SK-N-SH (cell line): ENCODE results near the gene SLBP. TPM values are rescaled to one million over a fixed set of nuclear protein-coding genes. Genes with fewer than 3 reads are reported as not detected.

ENCODE experiments used
- CTCF ChIA-PET: fragments of 300-600, 350-600 bp; formaldehyde crosslinking; extraction: SDS; loops from one replicate; lab custom pipeline; 2021; lab: Yijun Ruan, JAX
- POLR2A ChIA-PET: fragments of 350-600 bp; sonication (Branson Sonifier 250); formaldehyde crosslinking; extraction: SDS; loops from one replicate; lab custom pipeline; 2020; ENCODE audit warnings: antibody characterized with exemption, inconsistent platforms; lab: Yijun Ruan, JAX
- DNase-seq: peaks from one replicate; pipeline ENCODE4 v3.0.0; 2012
- H2AFZ ChIP-seq: fragments of 200-600 bp; sonication (generic); 2 replicates; pipeline ENCODE4 v1.8.1; 2016; ENCODE audit warnings: antibody characterized with exemption, mild to moderate bottlenecking, low read depth
- H3F3A ChIP-seq: fragments of 200-600 bp; sonication (generic); replicated peaks from 2 replicates; pipeline ENCODE3; 2016; ENCODE audit warnings: antibody characterized with exemption, mild to moderate bottlenecking; ENCODE audit not compliant: insufficient read depth
- H3K27ac ChIP-seq, 2 experiments: fragments of 200-500 bp in 1 of 2; fragments of 200-600 bp in 1 of 2; sonication (Bioruptor generic) in 1 of 2; sonication (generic), shearing (Covaris generic) in 1 of 2; 2 replicates each; pipeline versions ENCODE4 v1.5.1 to v1.6.1; 2014 to 2016; ENCODE audit warnings: low read depth in 2 of 2, inconsistent platforms in 1 of 2, low read length in 1 of 2, mild to moderate bottlenecking in 1 of 2, mixed read lengths in 1 of 2
- H3K27me3 ChIP-seq: fragments of 200-600 bp; sonication (generic), shearing (Covaris generic); 2 replicates; pipeline ENCODE4 v1.6.1; 2016; ENCODE audit warnings: mixed run types; ENCODE audit not compliant: insufficient read depth
- H3K36me3 ChIP-seq, 2 experiments: fragments of 200-500 bp in 1 of 2; fragments of 200-600 bp in 1 of 2; sonication (Bioruptor generic) in 1 of 2; sonication (generic) in 1 of 2; replicated peaks in 1 of 2; 2 replicates each; pipeline versions ENCODE3 to v1.5.1; 2014 to 2016; ENCODE audit warnings: low read length in 1 of 2, mild to moderate bottlenecking in 1 of 2; ENCODE audit not compliant: insufficient read depth in 2 of 2, control insufficient read depth in 1 of 2
- H3K4me1 ChIP-seq, 2 experiments: fragments of 200-500 bp in 1 of 2; fragments of 200-600 bp in 1 of 2; sonication (Bioruptor generic) in 1 of 2; sonication (generic), shearing (Covaris generic) in 1 of 2; 2 replicates each; pipeline versions ENCODE4 v1.5.1 to v1.6.1; 2014 to 2016; ENCODE audit warnings: low read depth in 1 of 2, low read length in 1 of 2, mixed run types in 1 of 2; ENCODE audit not compliant: insufficient read depth in 2 of 2, control insufficient read depth in 1 of 2
- H3K4me2 ChIP-seq: fragments of 200-600 bp; sonication (generic), shearing (Covaris generic); 2 replicates; pipeline ENCODE4 v1.6.1; 2017; ENCODE audit warnings: mixed run types
- H3K4me3 ChIP-seq, 2 experiments: fragments of 200-500 bp in 1 of 2; fragments of 200-600 bp in 1 of 2; sonication (Bioruptor generic) in 1 of 2; sonication (generic), shearing (Covaris generic) in 1 of 2; 2 replicates each; pipeline versions ENCODE4 v1.5.1 to v1.8.1; 2014 to 2016; ENCODE audit warnings: low read depth in 2 of 2, inconsistent platforms in 1 of 2, low read length in 1 of 2, mild to moderate bottlenecking in 1 of 2, mixed read lengths in 1 of 2, moderate library complexity in 1 of 2
- H3K79me2 ChIP-seq: fragments of 200-600 bp; sonication (generic); 2 replicates; pipeline ENCODE4 v1.8.1; 2017; ENCODE audit warnings: mild to moderate bottlenecking; ENCODE audit not compliant: insufficient read depth
- H3K9ac ChIP-seq: fragments of 200-600 bp; sonication (generic); 2 replicates; pipeline ENCODE4 v1.6.1; 2017; ENCODE audit warnings: mixed run types
- H3K9me2 ChIP-seq: fragments of 200-600 bp; sonication (generic); 2 replicates; pipeline ENCODE4 v1.6.1; 2017; ENCODE audit warnings: mixed run types
- H3K9me3 ChIP-seq: fragments of 200-600 bp; sonication (generic); 2 replicates; pipeline ENCODE4 v1.6.1; 2017; ENCODE audit warnings: mixed run types, mild to moderate bottlenecking, moderate library complexity
- H4K20me1 ChIP-seq: fragments of 200-600 bp; sonication (generic); 2 replicates; pipeline ENCODE4 v1.6.1; 2017; ENCODE audit warnings: mild to moderate bottlenecking, mixed run types; ENCODE audit not compliant: insufficient read depth
- CHD2 ChIP-seq: fragments of 150-350 bp; IDR thresholded peaks from 2 replicates; pipeline ENCODE4 v1.6.1; 2018; ENCODE audit warnings: low read length; ENCODE audit not compliant: partially characterized antibody
- EP300 ChIP-seq, 2 experiments: IDR thresholded peaks; 2 replicates each; pipeline versions ENCODE4 v1.4.0 to v1.6.1; 2012; ENCODE audit warnings: borderline replicate concordance in 1 of 2, low read depth in 1 of 2, low read length in 1 of 2
- FOSL2 ChIP-seq: IDR thresholded peaks from 2 replicates; pipeline ENCODE4 v1.4.0; 2012; ENCODE audit warnings: low read depth, mild to moderate bottlenecking, moderate library complexity, borderline replicate concordance
- FOXJ3 ChIP-seq: sonication (generic); formaldehyde crosslinking; IDR thresholded peaks from 2 replicates; pipeline ENCODE4 v1.5.1; 2020; ENCODE audit warnings: mild to moderate bottlenecking, missing genetic modification reagents
- GABPA ChIP-seq: IDR thresholded peaks from 2 replicates; pipeline ENCODE4 v1.4.0; 2012; ENCODE audit warnings: low read depth, mild to moderate bottlenecking
- JUND ChIP-seq: IDR thresholded peaks from 2 replicates; pipeline ENCODE4 v1.4.0; 2012
- MXI1 ChIP-seq: IDR thresholded peaks from 2 replicates; pipeline ENCODE4 v1.6.1; 2012; ENCODE audit warnings: mild to moderate bottlenecking, low read depth, low read length, improper control_type of control experiment
- NRF1 ChIP-seq: IDR thresholded peaks from 2 replicates; pipeline ENCODE4 v1.6.1; 2012; ENCODE audit warnings: low read depth, mild to moderate bottlenecking, low read length
- POLR2AphosphoS5 ChIP-seq: IDR thresholded peaks from 2 replicates; pipeline ENCODE4 v1.6.1; 2012; ENCODE audit warnings: low read depth, low read length
- SIN3A ChIP-seq: IDR thresholded peaks from 2 replicates; pipeline ENCODE4 v1.6.1; 2012; ENCODE audit warnings: low read depth, mild to moderate bottlenecking, low read length, moderate library complexity, borderline replicate concordance
- ZBTB33 ChIP-seq: IDR thresholded peaks from 2 replicates; pipeline ENCODE4 v1.4.0; 2012; ENCODE audit warnings: low read depth, borderline replicate concordance
- WGBS: methylation state at CpG from one replicate; pipeline ENCODE4 v1.1.6; 2017; ENCODE audit warnings: low lambda C conversion rate; 5-methylcytosine and 5-hydroxymethylcytosine counted together
- polyA plus RNA-seq, 3 experiments: library from polyadenylated mRNA; depleted of rRNA; stranded (reverse); fragments of >200 nt; gene quantifications; 2 replicates each; pipeline ENCODE4 v1.2.3, GENCODE V29; 2012
- TF ChIP-seq, protein P1 (sequence below): IDR thresholded peaks from 2 replicates; pipeline ENCODE4 v1.4.0; 2012; ENCODE audit warnings: low read depth
- TF ChIP-seq, protein P2 (sequence below): fragments of 150-350 bp; IDR thresholded peaks from 2 replicates; pipeline ENCODE4 v1.6.1; 2016; ENCODE audit warnings: mild to moderate bottlenecking, low read depth, low read length
- TF ChIP-seq, protein P3 (sequence below): fragments of 200-600 bp; sonication (generic); IDR thresholded peaks from 2 replicates; pipeline ENCODE4 v1.6.1; 2017; ENCODE audit warnings: antibody characterized with exemption, mild to moderate bottlenecking, moderate library complexity

The SLBP gene
- polyA plus RNA-seq, 1 of the 3 experiments (the other 2 are of a cell fraction) = 51.5 TPM

- POLR2A ChIA-PET = no interaction called here
- CTCF ChIA-PET = interaction anchor here (0.6 to 12.0 kb wide), 7 partner anchors 30 to 290 kb away, joined by 3 to 88 read pairs (median 4); partner anchors contain the start of gene TMEM129
Observed at GRCh38 chr4:1751919-1752283, 39.8 kb upstream of the SLBP start.

More at GRCh38 chr4:1751919-1752283, 39.8 kb upstream of the SLBP start:
- Histone ChIP-seq H3K4me1 (peaks cover 0 to 35% of the 10 kb centered on the region in 2 experiments; a peak in 1 of 4 replicates), H2AFZ (no peak overlapping the region), H3K27me3 (no peaks in the 10 kb centered on the region), H3K4me3 (no peak overlapping the region), H4K20me1 (no peaks in the 10 kb centered on the region), H3K27ac (no peak overlapping the region), H3K9me3 (no peaks in the 10 kb centered on the region), H3K4me2 (no peak overlapping the region), H3K79me2 (no peaks in the 10 kb centered on the region), H3K9me2 (no peaks in the 10 kb centered on the region), H3F3A (no peaks in the 10 kb centered on the region), H3K36me3 (no peaks in the 10 kb centered on the region), H3K9ac (no peak overlapping the region)
- DNase-seq = no peak
- 70% methylated on average over 2 of the region's 8 CpGs for WGBS
- TF ChIP-seq FOXJ3 (CRISPR knock-in tag) = no peak
- TF ChIP-seq CHD2 = no peak
- TF ChIP-seq GABPA = no peak
- TF ChIP-seq, protein P1, sequence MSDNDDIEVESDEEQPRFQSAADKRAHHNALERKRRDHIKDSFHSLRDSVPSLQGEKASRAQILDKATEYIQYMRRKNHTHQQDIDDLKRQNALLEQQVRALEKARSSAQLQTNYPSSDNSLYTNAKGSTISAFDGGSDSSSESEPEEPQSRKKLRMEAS = no peak
- TF ChIP-seq, protein P2, sequence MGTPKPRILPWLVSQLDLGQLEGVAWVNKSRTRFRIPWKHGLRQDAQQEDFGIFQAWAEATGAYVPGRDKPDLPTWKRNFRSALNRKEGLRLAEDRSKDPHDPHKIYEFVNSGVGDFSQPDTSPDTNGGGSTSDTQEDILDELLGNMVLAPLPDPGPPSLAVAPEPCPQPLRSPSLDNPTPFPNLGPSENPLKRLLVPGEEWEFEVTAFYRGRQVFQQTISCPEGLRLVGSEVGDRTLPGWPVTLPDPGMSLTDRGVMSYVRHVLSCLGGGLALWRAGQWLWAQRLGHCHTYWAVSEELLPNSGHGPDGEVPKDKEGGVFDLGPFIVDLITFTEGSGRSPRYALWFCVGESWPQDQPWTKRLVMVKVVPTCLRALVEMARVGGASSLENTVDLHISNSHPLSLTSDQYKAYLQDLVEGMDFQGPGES = no peak
- no peak for TF ChIP-seq ZBTB33
- no peak for TF ChIP-seq POLR2AphosphoS5
- no peak for TF ChIP-seq MXI1
- no peak for TF ChIP-seq NRF1
- TF ChIP-seq, protein P3, sequence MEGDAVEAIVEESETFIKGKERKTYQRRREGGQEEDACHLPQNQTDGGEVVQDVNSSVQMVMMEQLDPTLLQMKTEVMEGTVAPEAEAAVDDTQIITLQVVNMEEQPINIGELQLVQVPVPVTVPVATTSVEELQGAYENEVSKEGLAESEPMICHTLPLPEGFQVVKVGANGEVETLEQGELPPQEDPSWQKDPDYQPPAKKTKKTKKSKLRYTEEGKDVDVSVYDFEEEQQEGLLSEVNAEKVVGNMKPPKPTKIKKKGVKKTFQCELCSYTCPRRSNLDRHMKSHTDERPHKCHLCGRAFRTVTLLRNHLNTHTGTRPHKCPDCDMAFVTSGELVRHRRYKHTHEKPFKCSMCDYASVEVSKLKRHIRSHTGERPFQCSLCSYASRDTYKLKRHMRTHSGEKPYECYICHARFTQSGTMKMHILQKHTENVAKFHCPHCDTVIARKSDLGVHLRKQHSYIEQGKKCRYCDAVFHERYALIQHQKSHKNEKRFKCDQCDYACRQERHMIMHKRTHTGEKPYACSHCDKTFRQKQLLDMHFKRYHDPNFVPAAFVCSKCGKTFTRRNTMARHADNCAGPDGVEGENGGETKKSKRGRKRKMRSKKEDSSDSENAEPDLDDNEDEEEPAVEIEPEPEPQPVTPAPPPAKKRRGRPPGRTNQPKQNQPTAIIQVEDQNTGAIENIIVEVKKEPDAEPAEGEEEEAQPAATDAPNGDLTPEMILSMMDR = no peak
- no peak for TF ChIP-seq EP300 (IDR thresholded peaks at IDR 0.05; ENCODE audit: borderline replicate concordance in 1 of 2, low read depth in 1 of 2, low read length in 1 of 2)
- TF ChIP-seq JUND = no peak
- TF ChIP-seq FOSL2 = no peak
- no peak for TF ChIP-seq SIN3A
